Calu3 (cell line): Measurements from ENCODE around the gene TMEM9. TPM values are rescaled to one million over a fixed set of nuclear protein-coding genes. Genes with fewer than 3 reads are reported as not detected.

Experiments used
- BruUV-seq: library from RNA; stranded (reverse); fragments of 400-500 nt; replicated peaks from 2 replicates; lab custom pipeline; 2021; lab: Mats Ljungman, UMichigan
- CTCF ChIA-PET: fragments of 300-600 bp; sonication (Branson Sonifier 250); formaldehyde crosslinking; loops from one replicate; lab custom pipeline; 2022; ENCODE audit warnings: antibody characterized with exemption; lab: Charles Lee
- DNase-seq: peaks from one replicate; pipeline ENCODE4 v3.0.0; 2022
- H3K27ac Mint-ChIP-seq: one replicate; pipeline ENCODE4 v1.8.0; 2022; ENCODE audit warnings: mixed read lengths; ENCODE audit not compliant: unreplicated experiment
- H3K27me3 Mint-ChIP-seq: one replicate; pipeline ENCODE4 v1.8.0; 2022; ENCODE audit warnings: mixed read lengths; ENCODE audit not compliant: unreplicated experiment
- H3K36me3 Mint-ChIP-seq: one replicate; pipeline ENCODE4 v1.8.0; 2022; ENCODE audit warnings: mild to moderate bottlenecking, moderate library complexity, mixed read lengths; ENCODE audit not compliant: insufficient read depth, unreplicated experiment
- H3K4me1 Mint-ChIP-seq: one replicate; pipeline ENCODE4 v1.8.0; 2022; ENCODE audit warnings: mild to moderate bottlenecking, low read depth, mixed read lengths; ENCODE audit not compliant: unreplicated experiment
- H3K4me3 Mint-ChIP-seq: one replicate; pipeline ENCODE4 v1.8.0; 2022; ENCODE audit warnings: mild to moderate bottlenecking, low read depth, moderate library complexity, mixed read lengths; ENCODE audit not compliant: unreplicated experiment
- H3K9me3 Mint-ChIP-seq: one replicate; pipeline ENCODE4 v1.8.0; 2022; ENCODE audit warnings: low read depth, mixed read lengths; ENCODE audit not compliant: unreplicated experiment
- intact Hi-C: fragments of 100-400 bp; cut with micrococcal nuclease; formaldehyde crosslinking; loops from one replicate; pipeline ENCODE4 v1.10.0; 2022; ENCODE audit not compliant: unreplicated experiment
- total RNA-seq: library from RNA; stranded (reverse); gene quantifications from 2 replicates; pipeline ENCODE4 v1.2.3, GENCODE V29; 2022
- TF ChIP-seq, protein P1 (sequence below): fragments of 200-600 bp; IDR thresholded peaks from one replicate; pipeline ENCODE4 v1.8.0; 2022; ENCODE audit warnings: antibody characterized with exemption; ENCODE audit not compliant: unreplicated experiment

Gene TMEM9
- total RNA-seq, 1 experiment from 2014 or later: 99.5 TPM

DNA sequence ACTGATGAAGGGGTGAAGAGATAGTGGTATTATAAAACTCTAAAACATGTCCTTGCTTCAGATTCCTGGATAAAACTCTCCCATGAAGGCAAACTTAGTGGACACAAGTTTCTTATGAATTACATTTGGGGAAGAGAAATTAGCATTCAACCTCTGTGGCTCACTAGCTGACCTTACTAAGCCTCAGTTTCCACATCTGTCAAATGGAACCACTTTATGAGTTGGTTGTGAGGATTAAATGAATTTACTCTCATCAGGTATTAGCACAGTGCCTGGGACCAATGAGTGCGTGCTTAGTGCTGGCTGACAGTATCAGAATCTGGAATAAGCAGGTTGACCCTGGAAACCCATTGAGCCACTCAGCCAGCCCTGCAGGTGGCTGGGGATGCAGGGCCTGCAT lies 44.6 kb downstream of the TMEM9 start:
- H3K4me1 Mint-ChIP-seq: no peaks in the 10 kb centered on the region
- TF ChIP-seq, protein P1, sequence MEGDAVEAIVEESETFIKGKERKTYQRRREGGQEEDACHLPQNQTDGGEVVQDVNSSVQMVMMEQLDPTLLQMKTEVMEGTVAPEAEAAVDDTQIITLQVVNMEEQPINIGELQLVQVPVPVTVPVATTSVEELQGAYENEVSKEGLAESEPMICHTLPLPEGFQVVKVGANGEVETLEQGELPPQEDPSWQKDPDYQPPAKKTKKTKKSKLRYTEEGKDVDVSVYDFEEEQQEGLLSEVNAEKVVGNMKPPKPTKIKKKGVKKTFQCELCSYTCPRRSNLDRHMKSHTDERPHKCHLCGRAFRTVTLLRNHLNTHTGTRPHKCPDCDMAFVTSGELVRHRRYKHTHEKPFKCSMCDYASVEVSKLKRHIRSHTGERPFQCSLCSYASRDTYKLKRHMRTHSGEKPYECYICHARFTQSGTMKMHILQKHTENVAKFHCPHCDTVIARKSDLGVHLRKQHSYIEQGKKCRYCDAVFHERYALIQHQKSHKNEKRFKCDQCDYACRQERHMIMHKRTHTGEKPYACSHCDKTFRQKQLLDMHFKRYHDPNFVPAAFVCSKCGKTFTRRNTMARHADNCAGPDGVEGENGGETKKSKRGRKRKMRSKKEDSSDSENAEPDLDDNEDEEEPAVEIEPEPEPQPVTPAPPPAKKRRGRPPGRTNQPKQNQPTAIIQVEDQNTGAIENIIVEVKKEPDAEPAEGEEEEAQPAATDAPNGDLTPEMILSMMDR: no peak
- H3K27me3 Mint-ChIP-seq: peaks cover 79% of the 10 kb centered on the region
- no peak overlapping the region for H3K4me3 Mint-ChIP-seq
- intact Hi-C loops: loop anchor here (5.0 kb wide), 1 partner anchor 487 kb away; the partner anchor contains the start of gene KIF14
- no peak for DNase-seq
- peaks cover 13% of the 10 kb centered on the region for H3K36me3 Mint-ChIP-seq
- CTCF ChIA-PET: no interaction called here
- no peaks in the 10 kb centered on the region for H3K9me3 Mint-ChIP-seq
- BruUV-seq: no TSS peak
- no peak overlapping the region for H3K27ac Mint-ChIP-seq

DNA sequence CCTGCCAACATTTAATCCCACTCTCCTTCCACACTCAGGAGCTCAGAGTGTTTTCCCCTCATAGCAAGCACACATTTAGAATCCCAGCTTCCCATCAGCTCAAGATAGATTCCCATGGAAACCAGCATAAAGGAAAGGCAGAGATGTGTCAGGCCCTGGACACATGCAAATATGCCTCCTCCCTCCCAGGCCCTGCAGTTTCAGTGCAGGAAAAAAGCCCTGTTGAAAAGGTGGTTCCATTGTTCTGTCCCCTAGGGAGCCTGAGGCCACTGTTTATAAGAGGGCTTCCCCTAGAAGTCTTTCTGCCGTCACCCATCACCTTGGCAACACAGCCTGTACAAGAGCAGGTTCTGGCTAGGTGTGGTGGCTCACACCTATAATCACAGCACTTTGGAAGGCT lies 45.7 kb downstream of the TMEM9 start:
- intact Hi-C loops: no loop called here
- Mint-ChIP-seq H3K4me3 (no peak overlapping the region), H3K4me1 (no peaks in the 10 kb centered on the region), H3K27ac (no peak overlapping the region), H3K36me3 (peaks cover 4% of the 10 kb centered on the region), H3K27me3 (peaks cover 89% of the 10 kb centered on the region), H3K9me3 (no peaks in the 10 kb centered on the region)
- no peak for DNase-seq
- TF ChIP-seq, protein P1: no peak
- no TSS peak for BruUV-seq
- CTCF ChIA-PET: no interaction called here

DNA sequence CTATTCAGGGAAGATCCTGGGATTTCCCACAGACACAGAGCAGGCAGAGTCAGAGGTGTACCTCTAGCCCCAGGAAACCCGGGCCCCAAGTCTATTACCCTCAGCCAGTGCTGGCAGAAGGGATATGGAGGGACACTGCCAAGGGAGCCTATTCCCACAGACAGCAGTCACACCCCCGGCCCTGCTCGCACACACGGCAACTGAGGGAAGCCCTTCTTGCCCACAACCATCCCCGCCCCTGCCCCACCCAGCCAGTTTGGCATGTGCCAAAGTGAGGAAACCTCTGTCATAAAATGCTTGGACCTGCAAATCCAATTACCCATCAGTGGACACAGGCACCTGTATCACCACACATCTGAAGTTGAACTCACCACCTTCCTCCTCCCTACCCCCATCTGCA lies 48.6 kb downstream of the TMEM9 start:
- CTCF ChIA-PET: no interaction called here
- intact Hi-C loops: no loop called here
- Mint-ChIP-seq H3K9me3 (no peaks in the 10 kb centered on the region), H3K4me1 (no peaks in the 10 kb centered on the region), H3K4me3 (no peak overlapping the region), H3K27ac (no peak overlapping the region), H3K27me3 (peaks cover 87% of the 10 kb centered on the region), H3K36me3 (no peaks in the 10 kb centered on the region)
- BruUV-seq: no TSS peak
- DNase-seq: no peak
- TF ChIP-seq, protein P1: no peak

DNA sequence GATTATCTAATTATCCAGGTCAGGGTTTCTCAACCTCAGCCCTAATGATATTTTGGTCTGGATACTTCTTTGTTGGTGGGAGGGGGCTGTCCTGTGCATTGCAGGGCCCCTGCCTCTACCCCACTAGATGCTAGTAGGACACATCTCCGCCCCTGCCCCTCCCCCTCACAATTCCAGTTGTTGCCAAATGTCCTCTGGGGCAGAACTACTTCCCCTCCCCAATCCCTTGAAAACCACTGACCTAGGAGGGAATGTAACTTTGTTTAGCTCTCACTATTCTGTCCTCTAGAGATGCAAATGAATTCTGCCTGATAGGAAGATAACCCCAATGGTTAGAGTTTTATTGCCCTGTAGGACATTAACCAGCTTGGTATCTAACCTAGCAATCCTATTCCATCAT lies 50.1 kb downstream of the TMEM9 start:
- Mint-ChIP-seq H3K4me3 (no peak overlapping the region), H3K9me3 (no peaks in the 10 kb centered on the region), H3K27ac (no peak overlapping the region), H3K36me3 (no peaks in the 10 kb centered on the region), H3K4me1 (no peaks in the 10 kb centered on the region), H3K27me3 (peaks cover 83% of the 10 kb centered on the region)
- intact Hi-C loops: no loop called here
- no peak for DNase-seq
- BruUV-seq: no TSS peak
- CTCF ChIA-PET: interaction anchor here (0.6 kb wide), 1 partner anchor 10 kb away, joined by 3 read pairs; no protein-coding TSS in a partner anchor
- TF ChIP-seq, protein P1: no peak
